Astrocyte (in vitro differentiated cells and primary cell): Measurements from ENCODE around the gene CYB5R4.

ENCODE experiments used
- EZH2 ChIP-seq: IDR thresholded peaks from 2 replicates; pipeline ENCODE4 v1.6.1; 2012; ENCODE audit warnings: mild to moderate bottlenecking, low read length, inconsistent platforms; ENCODE audit not compliant: insufficient read depth
- TF ChIP-seq, protein P1 (sequence below): IDR thresholded peaks from 2 replicates; pipeline ENCODE4 v1.5.1; 2011; ENCODE audit warnings: low read depth, mild to moderate bottlenecking, inconsistent platforms, low read length, moderate library complexity; ENCODE audit not compliant: insufficient read depth

DNA sequence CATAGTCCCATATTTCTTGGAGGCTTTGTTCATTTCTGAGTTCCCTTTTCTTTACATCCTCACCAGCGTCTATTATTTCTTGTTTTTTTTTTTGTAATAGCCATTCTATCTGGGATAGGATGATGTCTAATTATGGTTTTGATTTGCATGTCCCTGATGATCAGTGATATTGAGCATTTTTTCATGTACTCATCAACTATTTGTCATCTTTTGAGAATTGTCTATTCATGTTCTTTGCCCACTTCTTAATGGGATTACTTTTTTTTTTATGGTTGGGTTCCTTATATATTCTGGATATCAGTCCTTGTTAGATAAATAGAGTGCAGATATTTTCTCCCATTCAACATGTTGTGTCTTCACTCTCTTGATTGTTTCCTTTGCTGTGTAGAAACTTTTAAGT, 42.1 kb downstream of the CYB5R4 start:
- TF ChIP-seq, protein P1, sequence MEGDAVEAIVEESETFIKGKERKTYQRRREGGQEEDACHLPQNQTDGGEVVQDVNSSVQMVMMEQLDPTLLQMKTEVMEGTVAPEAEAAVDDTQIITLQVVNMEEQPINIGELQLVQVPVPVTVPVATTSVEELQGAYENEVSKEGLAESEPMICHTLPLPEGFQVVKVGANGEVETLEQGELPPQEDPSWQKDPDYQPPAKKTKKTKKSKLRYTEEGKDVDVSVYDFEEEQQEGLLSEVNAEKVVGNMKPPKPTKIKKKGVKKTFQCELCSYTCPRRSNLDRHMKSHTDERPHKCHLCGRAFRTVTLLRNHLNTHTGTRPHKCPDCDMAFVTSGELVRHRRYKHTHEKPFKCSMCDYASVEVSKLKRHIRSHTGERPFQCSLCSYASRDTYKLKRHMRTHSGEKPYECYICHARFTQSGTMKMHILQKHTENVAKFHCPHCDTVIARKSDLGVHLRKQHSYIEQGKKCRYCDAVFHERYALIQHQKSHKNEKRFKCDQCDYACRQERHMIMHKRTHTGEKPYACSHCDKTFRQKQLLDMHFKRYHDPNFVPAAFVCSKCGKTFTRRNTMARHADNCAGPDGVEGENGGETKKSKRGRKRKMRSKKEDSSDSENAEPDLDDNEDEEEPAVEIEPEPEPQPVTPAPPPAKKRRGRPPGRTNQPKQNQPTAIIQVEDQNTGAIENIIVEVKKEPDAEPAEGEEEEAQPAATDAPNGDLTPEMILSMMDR, result no peak
- no peak for TF ChIP-seq EZH2
